Epithelial cell of esophagus (primary cell): ENCODE measurements around the gene ODAD4.

Source experiments
- DNase-seq: peaks from one replicate; pipeline ENCODE4 v3.0.0; 2010; ENCODE audit warnings: low read depth
- H3K4me3 ChIP-seq: 2 replicates; pipeline ENCODE4 v1.5.1; 2011; ENCODE audit warnings: mild to moderate bottlenecking, low read length, control low read depth
- TF ChIP-seq, protein P1 (sequence below): IDR thresholded peaks from 2 replicates; pipeline ENCODE4 v1.5.1; 2011; ENCODE audit warnings: low read depth, mild to moderate bottlenecking, low read length, control low read depth, inconsistent platforms; ENCODE audit not compliant: insufficient read depth; ENCODE audit errors: missing control alignments

The ODAD4 gene

GRCh38 chr17:41977991-41978390 is 47.6 kb downstream of the ODAD4 start:
- DNase-seq = peak; percentile 73
- H3K4me3 ChIP-seq = no peak overlapping the region
- TF ChIP-seq, protein P1, sequence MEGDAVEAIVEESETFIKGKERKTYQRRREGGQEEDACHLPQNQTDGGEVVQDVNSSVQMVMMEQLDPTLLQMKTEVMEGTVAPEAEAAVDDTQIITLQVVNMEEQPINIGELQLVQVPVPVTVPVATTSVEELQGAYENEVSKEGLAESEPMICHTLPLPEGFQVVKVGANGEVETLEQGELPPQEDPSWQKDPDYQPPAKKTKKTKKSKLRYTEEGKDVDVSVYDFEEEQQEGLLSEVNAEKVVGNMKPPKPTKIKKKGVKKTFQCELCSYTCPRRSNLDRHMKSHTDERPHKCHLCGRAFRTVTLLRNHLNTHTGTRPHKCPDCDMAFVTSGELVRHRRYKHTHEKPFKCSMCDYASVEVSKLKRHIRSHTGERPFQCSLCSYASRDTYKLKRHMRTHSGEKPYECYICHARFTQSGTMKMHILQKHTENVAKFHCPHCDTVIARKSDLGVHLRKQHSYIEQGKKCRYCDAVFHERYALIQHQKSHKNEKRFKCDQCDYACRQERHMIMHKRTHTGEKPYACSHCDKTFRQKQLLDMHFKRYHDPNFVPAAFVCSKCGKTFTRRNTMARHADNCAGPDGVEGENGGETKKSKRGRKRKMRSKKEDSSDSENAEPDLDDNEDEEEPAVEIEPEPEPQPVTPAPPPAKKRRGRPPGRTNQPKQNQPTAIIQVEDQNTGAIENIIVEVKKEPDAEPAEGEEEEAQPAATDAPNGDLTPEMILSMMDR = no peak

DNA sequence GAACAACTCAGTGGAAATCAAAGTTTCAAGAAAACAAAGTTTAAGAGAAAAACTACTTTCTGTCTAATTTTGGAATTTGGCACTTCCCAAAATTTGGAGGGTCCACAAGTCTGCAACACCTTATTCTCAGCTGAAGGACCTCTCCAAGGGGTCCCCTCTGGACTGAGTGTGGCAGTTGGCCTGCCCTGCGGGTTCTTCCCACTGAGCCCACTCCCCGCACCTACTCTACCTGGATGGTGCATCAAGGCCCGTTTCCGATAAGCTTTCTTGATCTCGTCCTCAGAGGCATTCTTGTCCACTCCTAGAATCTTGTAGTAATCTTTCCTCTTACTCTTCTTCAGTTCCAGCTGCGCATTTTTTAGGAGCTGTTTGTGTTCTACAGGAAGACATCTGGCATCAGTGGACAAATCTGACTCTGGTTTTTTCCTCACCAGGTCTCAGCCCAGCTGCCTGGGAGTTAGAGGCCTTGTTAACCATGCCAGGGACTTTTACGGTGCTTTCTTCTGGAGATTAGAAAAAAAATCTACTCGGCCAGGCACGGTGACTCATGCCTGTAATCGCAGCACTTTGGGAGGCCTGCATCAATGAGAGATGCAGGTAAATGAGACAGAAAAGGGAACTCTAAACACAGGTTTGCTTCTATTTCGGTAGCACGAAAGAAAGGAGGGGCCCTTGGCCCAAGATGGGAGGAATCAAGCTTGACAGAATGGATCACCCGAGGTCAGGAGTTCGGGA is 51.8 kb downstream of the ODAD4 start:
- DNase-seq = no peak
- H3K4me3 ChIP-seq = no peak overlapping the region
- TF ChIP-seq, protein P1 = no peak

- TF ChIP-seq, protein P1 = no peak
- no peak for DNase-seq
- no peak overlapping the region for H3K4me3 ChIP-seq
These were observed 54.0 kb downstream of the ODAD4 start for GRCh38 chr17:41984454-41984853.

GRCh38 chr17:41985919-41986318 is 55.5 kb downstream of the ODAD4 start:
- no peak for DNase-seq
- TF ChIP-seq, protein P1 = no peak
- H3K4me3 ChIP-seq = no peak overlapping the region

GRCh38 chr17:41986634-41987033 is 56.2 kb downstream of the ODAD4 start:
- TF ChIP-seq, protein P1 = no peak
- no peak for DNase-seq
- H3K4me3 ChIP-seq = no peak overlapping the region

DNA sequence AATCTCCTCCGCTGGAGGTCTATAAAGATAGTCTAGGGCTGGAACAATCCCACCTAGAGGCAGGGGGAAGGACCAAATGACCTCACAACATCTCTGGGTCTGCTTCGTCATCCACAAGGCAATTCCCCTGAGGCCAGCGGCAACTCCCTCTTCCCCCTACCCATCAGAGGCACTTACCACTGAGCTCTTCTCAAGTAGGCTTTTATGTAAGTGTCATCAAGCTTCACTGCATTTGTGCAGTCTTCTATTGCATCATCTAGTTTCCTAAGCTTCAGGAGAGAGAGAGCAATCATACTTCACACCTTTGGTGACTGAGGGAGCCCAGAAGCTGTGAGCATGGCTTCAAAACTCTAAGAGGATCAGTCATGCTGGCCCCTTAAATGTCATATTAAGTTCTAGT is 57.2 kb downstream of the ODAD4 start:
- no peak overlapping the region for H3K4me3 ChIP-seq
- no peak for DNase-seq
- TF ChIP-seq, protein P1 = no peak

GRCh38 chr17:41988418-41988817 is 58.0 kb downstream of the ODAD4 start:
- H3K4me3 ChIP-seq = no peak overlapping the region
- DNase-seq = no peak
- TF ChIP-seq, protein P1 = no peak
